PC-9 (cell line): ENCODE results near the gene NUPR1. TPM values are rescaled to one million over a fixed set of nuclear protein-coding genes. Genes with fewer than 3 reads are reported as not detected.
A peak's percentile ranks its signal among the peaks of the same experiment; 100 is the strongest.
"Not testable (repeated sequence)": the region's sequence is repeated elsewhere in the genome, so short reads cannot be mapped to it uniquely, and the experiment has no call there.

Source experiments
- BruUV-seq: library from RNA; stranded (reverse); fragments of 400-500 nt; replicated peaks from 2 replicates; lab custom pipeline; 2021; lab: Mats Ljungman, UMichigan
- CTCF ChIA-PET: fragments of 300-600 bp; sonication (Branson Sonifier 250); formaldehyde crosslinking; loops from one replicate; lab custom pipeline; 2022; ENCODE audit warnings: antibody characterized with exemption; lab: Charles Lee
- POLR2A ChIA-PET: fragments of 300-600 bp; sonication (Branson Sonifier 250); formaldehyde crosslinking; loops from one replicate; lab custom pipeline; 2022; ENCODE audit warnings: antibody characterized with exemption; ENCODE audit not compliant: unreplicated experiment; lab: Charles Lee
- DNase-seq, 2 experiments: peaks; one replicate each; pipeline versions ENCODE4 v3.0.0 to v3.0.0-alpha.2; 2015 to 2022; ENCODE audit warnings: mixed read lengths in 1 of 2
- H2AFZ ChIP-seq: fragments of 200-600 bp; sonication (generic); 2 replicates; pipeline ENCODE4 v1.8.1; 2017; ENCODE audit warnings: antibody characterized with exemption
- H3F3A ChIP-seq: fragments of 200-600 bp; sonication (generic); 2 replicates; pipeline ENCODE4 v1.8.1; 2017; ENCODE audit warnings: antibody characterized with exemption, mild to moderate bottlenecking, low read depth; ENCODE audit not compliant: insufficient read depth
- H3K27ac ChIP-seq: fragments of 200-600 bp; sonication (generic); 2 replicates; pipeline ENCODE4 v1.6.1; 2016; ENCODE audit warnings: mixed run types
- H3K27me3 ChIP-seq: fragments of 200-600 bp; sonication (generic); 2 replicates; pipeline ENCODE4 v1.6.1; 2016; ENCODE audit warnings: low read depth, mixed run types; ENCODE audit not compliant: insufficient read depth
- H3K36me3 ChIP-seq: fragments of 200-600 bp; sonication (generic); 2 replicates; pipeline ENCODE4 v1.6.1; 2016; ENCODE audit warnings: low read depth, mixed run types
- H3K4me1 ChIP-seq: fragments of 200-600 bp; sonication (generic); replicated peaks from 2 replicates; pipeline ENCODE4 v1.6.1; 2016; ENCODE audit warnings: mixed run types; ENCODE audit not compliant: insufficient read depth
- H3K4me2 ChIP-seq: fragments of 200-600 bp; sonication (generic); 2 replicates; pipeline ENCODE4 v1.6.1; 2017; ENCODE audit warnings: mixed run types
- H3K4me3 ChIP-seq: fragments of 200-600 bp; sonication (generic); 2 replicates; pipeline ENCODE4 v1.6.1; 2016; ENCODE audit warnings: mixed run types
- H3K79me2 ChIP-seq: fragments of 200-600 bp; sonication (generic); 2 replicates; pipeline ENCODE4 v1.6.1; 2017; ENCODE audit warnings: low read depth, mixed run types
- H3K9me2 ChIP-seq: fragments of 200-600 bp; sonication (generic); 2 replicates; pipeline ENCODE4 v1.8.1; 2017; ENCODE audit warnings: mild to moderate bottlenecking; ENCODE audit not compliant: insufficient read depth
- H3K9me3 ChIP-seq: fragments of 200-600 bp; sonication (generic); 2 replicates; pipeline ENCODE4 v1.8.1; 2016; ENCODE audit warnings: low read depth; ENCODE audit not compliant: insufficient read depth
- H4K20me1 ChIP-seq: fragments of 200-600 bp; sonication (generic); 2 replicates; pipeline ENCODE4 v1.8.1; 2017; ENCODE audit not compliant: insufficient read depth
- EZH2 ChIP-seq: fragments of 200-600 bp; sonication (generic); IDR thresholded peaks from 2 replicates; pipeline ENCODE4 v1.8.0; 2017; ENCODE audit warnings: antibody characterized with exemption, low read depth
- intact Hi-C: fragments of 100-400 bp; cut with micrococcal nuclease; formaldehyde crosslinking; loops from one replicate; pipeline ENCODE4 v1.10.0; 2022; ENCODE audit not compliant: unreplicated experiment
- total RNA-seq: library from RNA; stranded (reverse); gene quantifications from 2 replicates; pipeline ENCODE4 v1.2.3, GENCODE V29; 2021
- TF ChIP-seq, protein P1 (sequence below): fragments of 200-600 bp; sonication (generic); conservative IDR thresholded peaks from 2 replicates; pipeline ENCODE4 v1.6.1; 2017; ENCODE audit warnings: mixed run types, antibody characterized with exemption, mild to moderate bottlenecking, moderate library complexity

The NUPR1 gene
- total RNA-seq, 1 experiment from 2014 or later = 17.3 TPM

DNA sequence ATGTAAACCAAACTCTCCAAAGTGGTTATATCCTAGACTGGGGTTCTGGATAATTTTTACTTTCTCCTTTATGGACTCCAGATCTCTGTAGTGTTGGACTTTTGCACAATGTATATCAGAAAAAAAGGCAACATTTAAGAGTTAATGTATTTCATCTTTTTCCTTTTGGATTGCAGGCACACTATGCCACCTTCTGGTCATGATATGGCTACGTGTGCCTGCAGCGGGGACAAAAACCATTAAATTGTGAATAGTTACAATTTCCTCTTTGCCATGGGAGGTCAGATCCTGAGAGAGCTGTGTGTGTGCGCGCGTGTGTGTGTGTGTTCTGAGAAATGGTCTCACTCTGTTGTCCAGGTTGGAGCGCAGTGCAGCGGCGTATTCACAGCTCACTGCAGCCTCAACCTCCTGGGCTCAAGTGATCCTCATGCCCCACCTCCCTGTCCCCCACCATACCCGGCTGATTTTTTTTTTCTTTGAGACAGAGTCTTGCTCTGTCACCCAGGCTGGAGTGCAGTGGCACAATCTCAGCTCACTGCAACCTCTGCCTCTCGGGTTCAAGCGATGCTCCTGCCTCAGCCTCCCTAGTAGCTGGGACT is 10.6 kb upstream of the NUPR1 start:
- H2AFZ ChIP-seq = no peak overlapping the region
- H3K4me3 ChIP-seq = no peak overlapping the region
- H3K4me1 ChIP-seq = peaks cover 10% of the 10 kb centered on the region
- no peaks in the 10 kb centered on the region for H4K20me1 ChIP-seq
- DNase-seq = peak; percentile 37 to 52
- CTCF ChIA-PET = interaction anchor here (0.6 to 1.8 kb wide), 4 partner anchors 56 to 228 kb away, joined by 3 to 8 read pairs (median 4); no protein-coding TSS in a partner anchor
- TF ChIP-seq, protein P1, sequence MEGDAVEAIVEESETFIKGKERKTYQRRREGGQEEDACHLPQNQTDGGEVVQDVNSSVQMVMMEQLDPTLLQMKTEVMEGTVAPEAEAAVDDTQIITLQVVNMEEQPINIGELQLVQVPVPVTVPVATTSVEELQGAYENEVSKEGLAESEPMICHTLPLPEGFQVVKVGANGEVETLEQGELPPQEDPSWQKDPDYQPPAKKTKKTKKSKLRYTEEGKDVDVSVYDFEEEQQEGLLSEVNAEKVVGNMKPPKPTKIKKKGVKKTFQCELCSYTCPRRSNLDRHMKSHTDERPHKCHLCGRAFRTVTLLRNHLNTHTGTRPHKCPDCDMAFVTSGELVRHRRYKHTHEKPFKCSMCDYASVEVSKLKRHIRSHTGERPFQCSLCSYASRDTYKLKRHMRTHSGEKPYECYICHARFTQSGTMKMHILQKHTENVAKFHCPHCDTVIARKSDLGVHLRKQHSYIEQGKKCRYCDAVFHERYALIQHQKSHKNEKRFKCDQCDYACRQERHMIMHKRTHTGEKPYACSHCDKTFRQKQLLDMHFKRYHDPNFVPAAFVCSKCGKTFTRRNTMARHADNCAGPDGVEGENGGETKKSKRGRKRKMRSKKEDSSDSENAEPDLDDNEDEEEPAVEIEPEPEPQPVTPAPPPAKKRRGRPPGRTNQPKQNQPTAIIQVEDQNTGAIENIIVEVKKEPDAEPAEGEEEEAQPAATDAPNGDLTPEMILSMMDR = peak; percentile 90
- TF ChIP-seq EZH2 = no peak
- H3K36me3 ChIP-seq = no peaks in the 10 kb centered on the region
- H3K4me2 ChIP-seq = peak overlapping the region; percentile 43
- POLR2A ChIA-PET = interaction anchor here (0.6 kb wide), 1 partner anchor 282 kb away, joined by 3 read pairs; no protein-coding TSS in a partner anchor
- no peak overlapping the region for H3K27ac ChIP-seq
- no peaks in the 10 kb centered on the region for H3K27me3 ChIP-seq
- no peaks in the 10 kb centered on the region for H3K9me3 ChIP-seq
- H3F3A ChIP-seq = peaks cover 3% of the 10 kb centered on the region
- no peaks in the 10 kb centered on the region for H3K9me2 ChIP-seq
- intact Hi-C loops = loop anchor here (1.0 kb wide), 3 partner anchors 58 to 272 kb away; no protein-coding TSS in a partner anchor
- peaks cover 1% of the 10 kb centered on the region for H3K79me2 ChIP-seq
- no TSS peak for BruUV-seq

DNA sequence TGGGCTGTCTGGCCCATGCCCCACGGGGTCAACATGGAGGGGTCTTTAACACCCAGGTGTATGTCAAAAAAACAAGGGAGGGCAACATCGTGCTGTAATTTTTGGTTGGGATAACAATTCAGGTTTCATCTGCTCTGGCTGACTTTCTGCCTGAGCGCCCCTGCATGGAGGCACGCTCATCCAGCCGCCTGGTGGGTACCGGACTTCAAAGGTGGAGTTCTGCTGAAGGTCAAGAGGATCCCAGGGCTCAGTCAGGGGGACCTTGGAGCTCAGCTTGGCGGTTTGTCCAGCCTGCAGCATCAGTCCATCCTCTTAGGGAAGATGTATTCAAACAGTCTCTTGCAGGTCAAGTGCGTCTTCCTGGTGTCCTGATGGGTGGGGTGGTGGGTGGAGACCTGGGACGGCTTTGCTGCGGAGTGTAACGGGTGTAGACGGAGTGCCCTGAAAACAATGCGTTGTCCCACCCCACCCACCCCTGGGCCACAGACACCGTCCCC is 9.6 kb upstream of the NUPR1 start:
- Histone ChIP-seq H3K4me2 (no peak overlapping the region), H3K4me1 (peaks cover 13% of the 10 kb centered on the region), H3K9me3 (no peaks in the 10 kb centered on the region), H2AFZ (no peak overlapping the region), H3K36me3 (no peaks in the 10 kb centered on the region), H4K20me1 (no peaks in the 10 kb centered on the region), H3K27me3 (no peaks in the 10 kb centered on the region), H3K27ac (no peak overlapping the region), H3F3A (peaks cover under 1% of the 10 kb centered on the region), H3K9me2 (no peaks in the 10 kb centered on the region), H3K4me3 (no peak overlapping the region), H3K79me2 (no peaks in the 10 kb centered on the region)
- BruUV-seq = no TSS peak
- TF ChIP-seq, protein P1 = no peak
- no peak for TF ChIP-seq EZH2
- CTCF ChIA-PET = no interaction called here
- DNase-seq = no peak
- POLR2A ChIA-PET = no interaction called here
- intact Hi-C loops = no loop called here

DNA sequence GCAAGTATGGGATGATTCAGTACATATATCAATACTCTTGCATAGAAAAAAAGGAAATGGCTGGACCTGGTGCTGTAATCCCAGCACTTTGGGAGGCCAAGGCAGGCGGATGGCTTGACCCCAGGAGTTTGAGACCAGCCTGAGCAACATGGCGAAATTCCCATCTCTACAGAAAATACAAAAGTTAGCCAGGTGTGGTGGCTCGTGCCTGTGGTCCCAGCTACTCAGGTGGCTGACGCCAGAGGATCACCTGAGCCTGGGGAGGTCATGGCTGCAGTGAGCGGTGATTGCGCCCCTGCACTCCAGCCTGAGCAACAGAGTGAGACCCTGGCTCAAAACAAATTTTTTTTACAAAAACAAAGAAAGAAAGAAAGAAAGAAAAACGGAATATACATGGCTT is 7.9 kb upstream of the NUPR1 start:
- POLR2A ChIA-PET = interaction anchor here (0.7 kb wide), 1 partner anchor 23 kb away, joined by 3 read pairs; no protein-coding TSS in a partner anchor
- Histone ChIP-seq H3K4me3 (no peak overlapping the region), H3K79me2 (no peaks in the 10 kb centered on the region), H2AFZ (no peak overlapping the region), H3K9me2 (no peaks in the 10 kb centered on the region), H3K9me3 (no peaks in the 10 kb centered on the region), H3K36me3 (no peaks in the 10 kb centered on the region), H3K27ac (no peak overlapping the region), H3K4me2 (no peak overlapping the region), H3K27me3 (no peaks in the 10 kb centered on the region), H4K20me1 (no peaks in the 10 kb centered on the region), H3K4me1 (peaks cover 15% of the 10 kb centered on the region), H3F3A (peaks cover 7% of the 10 kb centered on the region; the same call in 1 of the 2 replicates)
- no TSS peak for BruUV-seq
- intact Hi-C loops = no loop called here
- TF ChIP-seq, protein P1 = no peak
- no peak for TF ChIP-seq EZH2
- CTCF ChIA-PET = no interaction called here
- no peak for DNase-seq

DNA sequence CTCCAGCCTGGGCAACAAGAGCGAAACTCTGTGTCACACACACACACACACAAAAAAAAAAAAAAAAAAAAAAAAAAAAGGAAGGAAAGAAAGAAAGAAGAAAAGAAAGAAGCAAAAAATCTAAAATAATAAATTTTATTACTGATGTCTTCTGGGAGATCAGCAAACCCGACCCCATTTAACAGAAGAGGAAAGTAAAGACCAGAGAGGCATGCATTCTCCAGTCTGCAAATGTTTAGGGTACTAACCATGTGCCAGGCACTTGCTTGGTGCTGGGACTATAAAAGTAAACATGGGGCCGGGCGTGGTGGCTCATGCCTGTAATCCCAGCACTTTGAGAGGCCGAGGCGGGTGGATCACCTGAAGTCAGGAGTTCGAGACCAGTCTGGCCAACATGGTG is 7.2 kb upstream of the NUPR1 start:
- POLR2A ChIA-PET, intact Hi-C loops, H3K36me3 ChIP-seq, H3K4me3 ChIP-seq, BruUV-seq, H3K4me2 ChIP-seq, H3K79me2 ChIP-seq, H3K27ac ChIP-seq, H3K9me3 ChIP-seq, H3K9me2 ChIP-seq, DNase-seq, H3F3A ChIP-seq, H3K27me3 ChIP-seq, H4K20me1 ChIP-seq, H2AFZ ChIP-seq: not testable (repeated sequence)
- CTCF ChIA-PET = interaction anchor here (0.7 kb wide), 1 partner anchor 907 kb away, joined by 3 read pairs; no protein-coding TSS in a partner anchor
- H3K4me1 ChIP-seq = peaks cover 15% of the 10 kb centered on the region
